Transverse colon (tissue), 1 donor: ENCODE data around the gene PARN.
"Not testable (repeated sequence)": the region's sequence is repeated elsewhere in the genome, so short reads cannot be mapped to it uniquely, and the experiment has no call there.

Experiments used
- EP300 ChIP-seq: sonication (generic); formaldehyde crosslinking; IDR thresholded peaks from one replicate; pipeline ENCODE4 v1.6.1; 2017; ENCODE audit warnings: antibody characterized with exemption, low read depth
- POLR2A ChIP-seq: fragments of 450-650 bp; IDR thresholded peaks from one replicate; pipeline ENCODE4 v1.6.1; 2016; ENCODE audit warnings: antibody characterized with exemption, mild to moderate bottlenecking, moderate library complexity

DNA sequence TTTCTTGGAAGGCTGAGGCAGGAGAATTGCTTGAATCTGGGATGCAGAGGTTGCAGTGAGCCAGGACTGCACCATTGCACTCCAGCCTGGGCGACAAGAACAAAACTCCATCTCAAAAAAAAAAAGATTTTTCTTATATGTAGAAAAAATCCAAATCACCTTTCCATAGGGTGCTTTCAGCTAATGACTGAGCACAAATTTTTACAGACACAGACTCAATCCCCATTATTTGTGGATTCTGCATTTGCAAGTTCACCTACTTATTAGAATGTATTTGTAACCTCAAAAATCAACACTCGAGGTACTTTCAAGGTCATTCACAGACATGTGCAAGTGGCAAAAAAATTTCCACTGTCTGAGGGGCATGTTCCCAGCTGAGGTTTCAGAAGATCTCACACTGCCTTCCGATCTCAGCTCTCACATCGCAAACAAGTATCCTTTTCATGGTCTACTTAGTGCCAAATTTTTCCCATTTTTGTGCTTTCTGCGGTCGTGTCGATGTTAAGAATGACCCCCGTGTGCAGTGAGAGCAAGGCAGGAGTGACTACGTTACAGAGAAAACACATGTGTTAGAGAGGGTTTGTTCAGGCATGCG lies 234.3 kb downstream of the PARN start:
- TF ChIP-seq POLR2A, EP300: not testable (repeated sequence)
